ENCODE measurements around the gene ANXA6. TPM values are rescaled to one million over a fixed set of nuclear protein-coding genes. Genes with fewer than 3 reads are reported as not detected.

Gene ANXA6
- total and polyA plus RNA-seq, 10 of the 15 experiments (the other 5 are each of a cell fraction or from before 2014, with no cell fraction given) = 44.0 to 571 (median 465) TPM

GRCh38 chr5:151128817-151129216, 28.8 kb downstream of the ANXA6 start (continued):
- TF ChIP-seq ATF2 (IDR thresholded peaks at IDR 0.05; ENCODE audit: low read length) (0 out of 2 replicates have a peak, but pooled peaks have one; percentile 48), HSF1 (IDR thresholded peaks at IDR 0.05; ENCODE audit: low read depth, low read length) (no peak), ATF7 (IDR thresholded peaks at IDR 0.05; ENCODE audit: low read depth) (0 out of 2 replicates have a peak, but pooled peaks have one; percentile 23), IKZF2 (IDR thresholded peaks at IDR 0.05) (peak in 1 of 2 experiments; percentile 24; a peak in 1 of 4 replicates), BCL3 (IDR thresholded peaks at IDR 0.05; ENCODE audit: borderline replicate concordance, insufficient read depth, low read depth, low read length, poor library complexity, severe bottlenecking) (peak; percentile 75), ZNF384 (IDR thresholded peaks at IDR 0.05; ENCODE audit: borderline replicate concordance, low read depth, low read length) (peak; percentile 99), EED (IDR thresholded peaks at IDR 0.05; ENCODE audit: low read depth) (no peak), POU2F2 (IDR thresholded peaks at IDR 0.05; ENCODE audit: borderline replicate concordance, low read depth, low read length) (0 out of 3 replicates have a peak, but pooled peaks have one; percentile 41)
